ENCODE measurements around the gene TOPBP1. TPM values are rescaled to one million over a fixed set of nuclear protein-coding genes. Genes with fewer than 3 reads are reported as not detected.

TOPBP1 gene
- total and polyA plus RNA-seq, 8 donors: 5.8 to 13.0 (median 8.0) TPM

- intact Hi-C loops (cut with DNase I): no loop called here
- ATAC-seq (no peak), FAIRE-seq (no peak), DNase-seq (no peak)
- Histone ChIP-seq H3K27me3 (no peaks in the 10 kb centered on the region), H3K4me3 (no peak overlapping the region), H3K36me3 (peaks cover 0 to 25% (median 0%) of the 10 kb centered on the region in 3 donors), H3K4me1 (no peaks in the 10 kb centered on the region), H3K9me3 (no peaks in the 10 kb centered on the region), H3K27ac (no peak overlapping the region)
- TF ChIP-seq CTCF (IDR thresholded peaks at IDR 0.05): no peak
Measured at GRCh38 chr3:133610031-133610430, 51.7 kb downstream of the TOPBP1 start.

- intact Hi-C loops (cut with DNase I): no loop called here
- no peak for DNase-seq
- Histone ChIP-seq H3K4me3 (no peak overlapping the region), H3K9me3 (no peaks in the 10 kb centered on the region), H3K4me1 (peaks cover 0 to 3% (median 0%) of the 10 kb centered on the region in 3 donors), H3K36me3 (peaks cover 0 to 25% (median 0%) of the 10 kb centered on the region in 3 donors), H3K27me3 (no peaks in the 10 kb centered on the region), H3K27ac (no peak overlapping the region)
- ATAC-seq: peak in 2 of 4 donors; percentile 41 to 53
- no peak for FAIRE-seq
- WGBS, 2 donors: 33 to 35% methylated on average over 2 of the region's 2 CpGs
- no peak for TF ChIP-seq CTCF (IDR thresholded peaks at IDR 0.05)
Measured at GRCh38 chr3:133608388-133608787, 53.4 kb downstream of the TOPBP1 start.

- Histone ChIP-seq H3K4me3 (no peak overlapping the region), H3K36me3 (peaks cover 0 to 25% (median 0%) of the 10 kb centered on the region in 3 donors), H3K4me1 (peaks cover 0 to 4% (median 0%) of the 10 kb centered on the region in 3 donors), H3K27ac (no peak overlapping the region), H3K9me3 (no peaks in the 10 kb centered on the region), H3K27me3 (no peaks in the 10 kb centered on the region)
- ATAC-seq: no peak
- DNase-seq: no peak
- FAIRE-seq: no peak
- TF ChIP-seq CTCF (IDR thresholded peaks at IDR 0.05): no peak
- intact Hi-C loops (cut with DNase I): no loop called here
- WGBS, 2 donors: 90 to 94% methylated on average over 1 of the region's 1 CpG
Measured at GRCh38 chr3:133607816-133608215, 53.9 kb downstream of the TOPBP1 start.

- 88 to 89% methylated on average over 4 of the region's 4 CpGs for WGBS, 2 donors
- no peak for TF ChIP-seq CTCF (IDR thresholded peaks at IDR 0.05)
- intact Hi-C loops (cut with DNase I): no loop called here
- H3K4me3 ChIP-seq: no peak overlapping the region
- H3K27ac ChIP-seq: no peak overlapping the region
- no peaks in the 10 kb centered on the region for H3K27me3 ChIP-seq
- H3K36me3 ChIP-seq: peaks cover 0 to 25% (median 0%) of the 10 kb centered on the region in 3 donors
- no peak for ATAC-seq
- FAIRE-seq: no peak
- peaks cover 0 to 4% (median 0%) of the 10 kb centered on the region in 3 donors for H3K4me1 ChIP-seq
- no peaks in the 10 kb centered on the region for H3K9me3 ChIP-seq
- DNase-seq: no peak
Measured at GRCh38 chr3:133606902-133607301, 54.8 kb downstream of the TOPBP1 start.

GRCh38 chr3:133606342-133606741, 55.4 kb downstream of the TOPBP1 start:
- H3K27ac ChIP-seq: no peak overlapping the region
- no peak overlapping the region for H3K4me3 ChIP-seq
- peaks cover 0 to 25% (median 0%) of the 10 kb centered on the region in 3 donors for H3K36me3 ChIP-seq
- no peak for TF ChIP-seq CTCF (IDR thresholded peaks at IDR 0.05)
- WGBS, 2 donors: 41 to 43% methylated on average over 1 of the region's 1 CpG
- FAIRE-seq (no peak), DNase-seq (no peak), ATAC-seq (peak in 2 of 4 donors; percentile 42 to 53)
- peaks cover 0 to 4% (median 0%) of the 10 kb centered on the region in 3 donors for H3K4me1 ChIP-seq
- no peaks in the 10 kb centered on the region for H3K9me3 ChIP-seq
- intact Hi-C loops (cut with DNase I): no loop called here
- H3K27me3 ChIP-seq: no peaks in the 10 kb centered on the region

All from pancreas (tissue), 10 donors.